Renal pelvis (tissue), 4 donors: Measurements from ENCODE around the gene NTHL1. TPM values are rescaled to one million over a fixed set of nuclear protein-coding genes. Genes with fewer than 3 reads are reported as not detected.
A peak's percentile ranks its signal among the peaks of the same experiment; 100 is the strongest.

Experiments
- DNase-seq: peaks from one replicate; pipeline ENCODE4 v3.0.0-alpha.2; 2013
- polyA plus RNA-seq, 3 donors: library from polyadenylated mRNA; unstranded; fragments of 120-200 nt; gene quantifications; one replicate each; pipeline ENCODE4 v1.2.1, GENCODE V29; 2013; ENCODE audit not compliant: insufficient read length in 3 of 3

The NTHL1 gene
- polyA plus RNA-seq, 3 donors, result 19.7 to 26.7 (median 26.2) TPM

DNA sequence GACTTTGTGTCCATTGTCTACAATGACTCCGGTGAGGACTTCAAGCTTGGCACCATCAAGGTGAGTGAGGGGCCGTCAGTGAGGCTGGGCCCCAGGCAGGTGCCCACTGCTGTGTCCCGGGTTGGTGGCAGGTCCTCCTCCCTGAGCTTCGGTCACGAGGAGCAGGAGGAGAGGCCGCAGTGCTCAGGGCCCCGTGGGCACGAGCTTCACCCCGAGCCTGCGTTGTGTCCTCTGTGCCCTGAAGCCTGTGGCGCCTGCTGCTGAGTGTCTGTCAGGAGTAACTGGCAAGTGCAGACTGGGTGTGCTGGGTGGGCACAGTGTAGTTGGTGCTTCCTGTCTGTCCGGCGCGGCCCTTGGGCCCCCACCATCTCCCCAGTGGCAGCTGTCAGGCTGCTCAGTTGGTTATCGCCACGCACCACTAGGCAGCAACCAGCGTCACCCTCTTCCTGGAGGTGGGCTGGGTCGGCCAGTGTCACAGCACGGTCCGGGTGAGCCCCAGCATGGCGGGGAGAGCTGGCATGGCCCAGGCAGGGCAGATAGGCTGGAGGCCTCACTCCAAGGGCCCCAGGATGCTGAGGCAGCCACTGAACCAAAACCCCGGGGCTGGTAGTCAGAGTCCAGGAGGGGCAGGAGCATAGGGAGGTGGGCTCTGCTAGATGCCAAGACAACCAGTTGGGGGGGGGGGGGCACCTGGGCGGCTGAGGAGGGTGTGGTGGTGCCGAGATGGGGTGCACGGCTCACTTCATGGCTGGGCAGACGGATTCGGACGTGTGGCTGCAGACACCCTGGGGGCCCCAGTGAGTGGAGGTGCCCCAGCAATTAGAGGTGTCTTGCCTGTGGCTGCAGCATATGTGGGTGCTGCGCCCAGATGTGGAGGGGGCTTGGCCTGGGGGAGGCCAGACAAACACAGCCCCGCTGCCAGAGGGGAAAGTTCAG lies 39.4 kb upstream of the NTHL1 start:
- DNase-seq, result no peak

GRCh38 chr16:2086106-2086742 lies 38.6 kb upstream of the NTHL1 start:
- no peak for DNase-seq

- DNase-seq, result no peak
Observed at GRCh38 chr16:2085669-2086068, 38.0 kb upstream of the NTHL1 start.

DNA sequence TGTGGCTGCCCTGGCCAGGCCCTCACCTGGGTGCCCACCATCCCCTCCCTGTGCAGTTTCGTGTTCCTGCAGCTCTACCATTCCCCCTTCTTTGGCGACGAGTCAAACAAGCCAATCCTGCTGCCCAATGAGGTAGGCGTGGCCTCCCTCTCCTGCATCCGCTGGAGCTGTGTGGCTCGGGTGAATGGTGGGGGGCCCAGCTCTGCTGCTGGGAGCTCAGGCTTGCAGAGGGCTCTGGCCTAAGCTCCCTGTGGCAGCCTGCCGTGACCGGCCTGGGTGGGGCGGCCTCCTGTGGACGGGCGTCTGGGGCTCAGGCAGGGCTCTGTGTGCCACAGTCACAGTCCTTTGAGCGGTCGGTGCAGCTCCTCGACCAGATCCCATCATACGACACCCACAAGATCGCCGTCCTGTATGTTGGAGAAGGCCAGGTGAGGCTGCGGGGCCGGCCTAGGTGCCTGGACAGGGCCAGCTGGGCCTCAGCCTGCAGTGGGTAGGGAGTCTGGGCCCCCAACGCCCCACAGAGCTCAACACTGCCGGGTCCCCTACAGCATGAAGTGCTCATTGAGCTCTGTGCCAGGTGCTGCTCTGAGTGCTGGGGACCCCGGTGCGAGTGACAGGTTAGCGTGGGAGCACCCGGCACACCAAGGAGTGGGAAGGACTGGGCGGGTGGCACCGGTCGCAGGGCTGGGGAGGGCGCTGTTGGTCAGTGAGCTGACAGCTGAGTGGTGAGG lies 37.4 kb upstream of the NTHL1 start:
- DNase-seq, result no peak

- no peak for DNase-seq
Observed at GRCh38 chr16:2083876-2084780, 36.5 kb upstream of the NTHL1 start.

GRCh38 chr16:2083409-2083808 lies 35.8 kb upstream of the NTHL1 start:
- no peak for DNase-seq

- peak; percentile 80 for DNase-seq
Observed at GRCh38 chr16:2082983-2083364, 35.3 kb upstream of the NTHL1 start.

DNA sequence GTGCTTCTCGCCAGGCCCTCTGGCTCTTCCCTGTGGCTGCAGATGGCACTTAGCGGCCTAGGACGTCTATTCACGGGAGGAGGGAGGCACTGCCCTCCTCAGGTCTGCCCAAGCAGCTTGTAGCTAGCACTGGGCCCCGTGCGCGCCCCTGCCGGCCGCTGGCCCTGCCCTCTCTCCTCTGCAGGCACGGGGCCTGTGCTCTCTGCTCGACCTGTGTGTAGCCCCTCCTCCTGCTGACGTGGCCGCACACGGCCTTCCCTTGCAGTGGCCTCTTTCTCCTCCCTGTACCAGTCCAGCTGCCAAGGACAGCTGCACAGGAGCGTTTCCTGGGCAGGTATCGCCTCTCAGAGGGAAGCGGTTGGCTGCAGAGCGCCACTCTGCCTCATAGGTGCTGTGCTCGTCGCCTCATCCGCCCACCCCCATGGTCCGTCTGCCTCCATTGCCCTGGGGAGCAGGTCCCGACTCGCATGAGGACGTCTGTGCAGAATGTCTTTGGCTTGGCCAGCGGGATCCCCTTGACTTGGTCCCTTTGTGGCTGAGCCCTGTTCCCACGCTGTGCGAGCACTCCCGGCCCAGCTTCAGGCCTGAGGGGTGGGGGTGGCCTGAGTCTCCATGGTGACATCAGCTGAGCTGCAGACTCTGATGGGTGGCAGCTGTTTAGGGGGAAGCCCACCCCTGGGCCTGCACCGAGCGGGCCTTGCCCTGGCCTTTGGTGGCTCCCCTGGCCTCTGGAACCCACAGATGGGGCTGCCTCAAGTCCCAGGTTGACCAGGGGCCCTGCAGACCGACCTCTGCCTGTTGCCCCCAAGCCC lies 34.7 kb upstream of the NTHL1 start:
- DNase-seq, result peak; percentile 77

DNA sequence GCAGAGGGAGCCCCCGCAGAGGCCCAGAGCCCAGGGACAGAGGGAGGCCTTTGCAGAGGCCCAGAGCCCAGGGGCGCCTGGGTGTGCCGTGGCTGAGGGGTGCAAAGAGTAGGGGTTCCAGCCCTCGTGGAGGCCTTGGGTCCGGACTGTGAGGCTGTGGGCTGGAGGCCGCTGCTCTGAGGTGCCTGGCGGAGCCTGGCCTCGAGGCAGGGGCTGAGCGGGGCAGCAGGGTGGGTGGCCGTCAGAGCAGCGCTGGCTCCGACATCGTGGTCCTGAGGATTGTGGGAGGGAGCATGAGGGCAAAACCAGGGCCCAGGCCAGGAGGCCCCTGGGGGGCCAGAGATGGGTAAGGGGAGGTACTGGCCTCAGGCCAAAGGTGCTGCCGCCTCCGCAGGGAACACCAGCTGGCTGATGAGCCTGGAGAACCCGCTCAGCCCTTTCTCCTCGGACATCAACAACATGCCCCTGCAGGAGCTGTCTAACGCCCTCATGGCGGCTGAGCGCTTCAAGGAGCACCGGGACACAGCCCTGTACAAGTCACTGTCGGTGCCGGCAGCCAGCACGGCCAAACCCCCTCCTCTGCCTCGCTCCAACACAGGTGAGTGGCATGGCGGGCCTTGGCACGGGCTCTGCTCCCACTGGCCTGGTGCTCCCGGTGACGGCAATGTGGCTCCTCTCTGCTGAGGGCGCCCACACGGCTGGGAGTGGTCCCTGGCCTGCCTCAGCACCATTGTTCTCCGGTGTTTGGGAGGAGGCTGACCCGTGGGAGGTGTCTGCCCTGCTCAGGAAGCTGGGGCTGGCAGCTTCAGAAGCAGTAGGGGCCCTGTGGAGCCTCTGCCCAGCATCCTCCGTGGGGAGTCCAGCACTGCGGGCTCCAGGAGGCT lies 33.8 kb upstream of the NTHL1 start:
- DNase-seq, result no peak

GRCh38 chr16:2079991-2080390 lies 32.4 kb upstream of the NTHL1 start:
- DNase-seq, result no peak

DNA sequence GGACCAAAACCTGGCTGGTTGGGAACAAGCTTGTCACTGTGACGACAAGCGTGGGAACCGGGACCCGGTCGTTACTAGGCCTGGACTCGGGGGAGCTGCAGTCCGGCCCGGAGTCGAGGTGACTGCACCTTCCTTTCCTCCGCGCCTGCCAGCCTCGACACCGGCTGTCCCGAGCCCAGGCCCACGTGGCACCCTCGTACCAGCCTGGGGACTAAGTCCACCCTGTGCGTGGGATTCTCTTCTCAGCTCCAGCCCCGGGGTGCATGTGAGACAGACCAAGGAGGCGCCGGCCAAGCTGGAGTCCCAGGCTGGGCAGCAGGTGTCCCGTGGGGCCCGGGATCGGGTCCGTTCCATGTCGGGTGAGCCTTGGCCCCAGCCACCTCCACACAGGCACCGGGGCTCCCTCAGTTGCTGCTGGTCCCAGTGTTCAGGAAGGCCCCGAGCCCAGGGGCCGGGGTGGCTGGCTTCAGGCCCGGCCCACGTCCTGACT lies 31.7 kb upstream of the NTHL1 start:
- DNase-seq, result no peak

DNA sequence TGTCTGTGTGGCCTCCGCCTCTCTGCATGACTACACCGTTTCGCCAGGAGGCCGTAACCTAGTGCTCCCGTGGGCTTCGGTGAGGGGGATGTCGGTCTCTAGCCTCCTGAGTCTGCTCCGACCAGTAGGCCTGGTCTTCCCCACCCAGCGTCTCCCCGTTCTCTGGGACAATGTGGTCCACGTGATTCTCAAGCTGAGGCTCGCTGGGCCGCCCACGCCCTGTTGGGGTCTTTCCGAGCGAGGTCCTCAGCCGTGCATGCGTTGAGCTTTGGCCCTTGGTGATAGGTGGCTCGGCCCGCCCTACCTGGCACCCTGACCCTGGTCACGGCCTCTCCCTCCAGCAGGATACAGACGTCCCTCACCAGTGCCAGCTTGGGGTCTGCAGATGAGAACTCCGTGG lies 31.1 kb upstream of the NTHL1 start:
- no peak for DNase-seq

- DNase-seq, result no peak
Observed at GRCh38 chr16:2078096-2078495, 30.5 kb upstream of the NTHL1 start.

DNA sequence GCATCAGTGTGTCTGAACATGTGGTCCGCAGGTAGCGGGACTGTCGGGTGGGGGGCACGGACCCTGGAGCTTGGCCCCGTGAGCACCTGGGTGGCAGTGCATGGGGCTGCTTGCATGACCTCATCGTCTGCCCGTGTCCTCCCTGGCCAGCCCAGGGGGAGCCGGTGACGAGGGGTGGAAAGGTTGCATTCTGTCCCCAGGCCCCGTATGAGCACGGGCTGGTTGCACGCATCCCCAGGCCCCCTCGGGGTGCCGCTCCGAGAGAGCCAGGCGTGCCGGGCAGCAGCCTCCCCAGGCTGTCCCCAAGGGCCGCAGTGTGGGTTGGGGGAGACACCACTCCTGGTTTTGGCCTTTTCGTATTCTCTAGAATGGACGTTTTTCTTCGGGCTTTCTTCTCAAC lies 30.1 kb upstream of the NTHL1 start:
- no peak for DNase-seq

DNA sequence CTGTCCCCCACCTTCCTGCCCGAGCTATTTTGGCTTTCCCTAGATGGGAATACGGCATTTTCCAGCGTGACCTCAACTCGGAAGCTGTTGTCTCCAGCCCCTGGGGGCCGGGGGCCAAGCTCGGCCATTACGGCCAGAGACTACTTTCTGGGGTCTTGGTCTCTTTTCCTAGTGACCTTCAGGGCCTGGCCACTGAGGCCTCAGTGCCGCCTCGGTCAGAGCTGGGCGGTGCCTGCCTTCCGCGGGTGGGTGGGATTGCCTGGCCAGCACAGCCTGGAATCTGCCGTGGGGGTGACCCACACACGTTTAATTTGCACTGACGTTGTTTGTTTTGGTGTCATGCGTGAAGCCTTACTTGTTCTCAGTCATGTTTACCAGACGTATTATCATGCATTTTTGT lies 29.4 kb upstream of the NTHL1 start:
- DNase-seq, result no peak

DNA sequence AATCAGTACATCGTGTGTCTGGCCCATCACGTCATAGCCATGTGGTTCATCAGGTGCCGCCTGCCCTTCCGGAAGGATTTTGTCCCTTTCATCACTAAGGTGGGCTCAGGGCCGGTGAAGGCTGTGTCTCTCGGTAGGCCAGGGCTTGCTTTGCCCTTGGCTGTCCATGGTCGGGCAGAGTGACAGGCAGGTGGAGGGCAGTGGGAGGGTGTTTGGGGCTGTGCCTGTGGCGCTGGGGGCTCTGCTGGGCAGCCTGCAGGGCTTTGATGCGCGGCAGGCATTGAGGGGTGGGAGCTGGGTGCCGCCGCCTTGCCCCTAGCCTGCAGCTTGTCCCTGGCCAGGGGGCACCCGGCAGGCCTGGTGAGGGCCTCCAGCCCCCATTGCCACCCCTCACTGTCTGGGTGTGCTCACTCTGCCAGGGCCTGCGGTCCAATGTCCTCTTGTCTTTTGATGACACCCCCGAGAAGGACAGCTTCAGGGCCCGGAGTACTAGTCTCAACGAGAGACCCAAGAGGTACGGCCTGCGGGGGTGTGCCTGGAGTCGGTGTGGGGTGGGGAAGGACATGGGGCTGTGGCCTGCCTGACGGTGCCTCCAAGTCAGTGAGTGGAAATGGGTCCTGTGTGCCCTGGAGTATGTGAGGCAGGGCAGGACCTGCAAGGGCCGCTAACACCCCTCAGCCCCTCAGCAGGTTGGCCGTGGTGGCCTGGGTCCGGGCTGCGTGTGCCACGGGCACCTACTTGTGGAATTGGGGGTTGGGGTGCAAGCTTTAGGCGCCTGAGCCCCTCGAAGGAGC lies 28.6 kb upstream of the NTHL1 start:
- no peak for DNase-seq

GRCh38 chr16:2075631-2076030 lies 28.0 kb upstream of the NTHL1 start:
- DNase-seq, result no peak

GRCh38 chr16:2074071-2074470 lies 26.4 kb upstream of the NTHL1 start:
- DNase-seq, result no peak

DNA sequence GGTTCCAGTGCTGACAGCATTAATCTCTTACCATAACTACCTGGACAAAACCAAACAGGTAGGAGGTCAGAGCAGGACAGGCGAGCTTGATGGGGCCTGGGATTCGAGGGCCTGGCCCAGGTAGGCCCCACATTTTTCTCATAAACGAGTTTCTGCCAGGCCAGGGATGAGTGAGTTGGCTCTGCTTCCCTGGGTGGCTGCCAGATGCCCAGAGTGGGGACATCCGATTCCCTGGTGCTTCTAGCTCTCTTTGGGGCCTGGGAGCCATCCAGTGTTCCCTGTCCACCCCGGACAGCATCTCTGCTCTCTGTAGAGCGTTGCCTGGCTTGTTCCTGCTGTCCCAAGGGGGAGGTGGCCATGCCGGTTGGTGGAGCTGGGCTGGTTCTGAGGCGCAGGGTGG lies 25.3 kb upstream of the NTHL1 start:
- no peak for DNase-seq
